H1 (cell line): ENCODE measurements around the gene MYOD1. TPM values are rescaled to one million over a fixed set of nuclear protein-coding genes. Genes with fewer than 3 reads are reported as not detected.

Experiments used
- HDAC2 ChIP-seq, 2 experiments: fragments of 300-600 bp in 1 of 2; sonication (generic) in 1 of 2; IDR thresholded peaks; 2 replicates each; pipeline ENCODE4 v1.6.1; 2011 to 2012; ENCODE audit warnings: low read depth in 2 of 2, low read length in 2 of 2, mild to moderate bottlenecking in 2 of 2, moderate library complexity in 2 of 2, borderline replicate concordance in 1 of 2, inconsistent platforms in 1 of 2
- KDM4A ChIP-seq: IDR thresholded peaks from one replicate; pipeline ENCODE4 v1.7.1; 2012; ENCODE audit warnings: low read depth, mild to moderate bottlenecking, moderate library complexity, low read length, inconsistent platforms; ENCODE audit not compliant: severe bottlenecking
- polyA plus RNA-seq, 7 experiments: library from polyadenylated mRNA; depleted of rRNA in 3 of 7; stranded (reverse) in 5 of 7; unstranded in 2 of 7; fragments of >200 nt in 5 of 7; fragments of 200-250 nt in 2 of 7; gene quantifications; 1 replicate in 5 of 7; 2 replicates in 1 of 7; 4 replicates in 1 of 7; pipeline versions ENCODE4 v1.2.1 to v1.2.3, GENCODE V29; 2011 to 2013; ENCODE audit warnings: missing spikeins in 2 of 7, mixed read lengths in 2 of 7
- total RNA-seq: library from RNA; stranded (reverse); fragmentation: NEBNext Ultra II Directional; extraction: Animal tissue kit (Norgen Biotek cat#: 25700); gene quantifications from 2 replicates; pipeline ENCODE4 v1.2.1, GENCODE V29; 2021
- TF ChIP-seq, protein P1 (sequence below): fragments of 300-600 bp; sonication (generic); IDR thresholded peaks from 2 replicates; pipeline ENCODE4 v1.7.1; 2012; ENCODE audit warnings: low read length, moderate library complexity, mild to moderate bottlenecking, inconsistent platforms; ENCODE audit not compliant: insufficient replicate concordance
- TF ChIP-seq, protein P2 (sequence below): IDR thresholded peaks from 2 replicates; pipeline ENCODE4 v1.6.1; 2012; ENCODE audit warnings: inconsistent platforms

Gene MYOD1
- total and polyA plus RNA-seq, 2 of the 8 experiments (the other 6 are each of a cell fraction or from before 2014, with no cell fraction given): not detected

DNA sequence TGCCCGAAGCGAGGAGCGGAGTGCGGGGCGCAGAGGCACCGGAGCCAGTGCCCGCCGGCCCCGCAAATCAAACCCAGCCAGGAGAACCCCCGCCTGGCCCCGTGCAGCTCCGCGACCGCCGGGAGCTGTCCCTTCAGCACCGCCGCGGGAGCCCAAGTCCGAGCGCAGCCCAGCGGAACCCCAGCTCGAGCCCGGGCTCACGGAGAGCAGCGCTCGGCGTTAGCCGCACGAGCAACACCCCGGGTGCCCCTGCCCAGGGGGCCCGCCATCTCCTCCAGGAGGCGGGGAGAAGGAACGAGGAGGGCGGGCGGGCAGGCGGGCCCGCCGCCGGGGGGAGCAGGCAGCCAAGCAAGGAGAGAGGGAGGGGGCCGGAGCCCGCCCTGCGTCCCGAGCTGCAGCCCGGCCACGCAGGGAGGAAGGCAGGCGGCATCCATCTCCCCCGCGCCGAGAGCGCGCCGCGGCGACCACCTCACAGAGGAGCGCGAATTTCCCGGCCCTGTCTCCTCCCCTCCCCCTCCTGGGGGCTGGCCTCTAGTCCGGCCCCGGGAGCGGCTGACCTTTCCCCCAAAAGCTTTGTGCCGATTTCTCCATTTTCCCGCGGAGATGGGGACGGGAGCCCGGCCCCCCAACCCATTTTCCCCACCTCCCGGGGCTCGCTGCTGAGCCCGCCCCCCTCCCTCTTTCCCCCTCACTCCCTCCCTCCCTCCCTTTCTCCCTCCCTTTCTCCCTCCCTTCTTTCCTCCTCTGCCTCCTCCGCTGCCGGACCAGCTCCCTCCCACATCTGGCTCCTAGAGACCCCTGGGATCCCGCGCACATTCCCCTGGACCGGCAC lies 15.8 kb downstream of the MYOD1 start (continued):
- TF ChIP-seq, protein P1, sequence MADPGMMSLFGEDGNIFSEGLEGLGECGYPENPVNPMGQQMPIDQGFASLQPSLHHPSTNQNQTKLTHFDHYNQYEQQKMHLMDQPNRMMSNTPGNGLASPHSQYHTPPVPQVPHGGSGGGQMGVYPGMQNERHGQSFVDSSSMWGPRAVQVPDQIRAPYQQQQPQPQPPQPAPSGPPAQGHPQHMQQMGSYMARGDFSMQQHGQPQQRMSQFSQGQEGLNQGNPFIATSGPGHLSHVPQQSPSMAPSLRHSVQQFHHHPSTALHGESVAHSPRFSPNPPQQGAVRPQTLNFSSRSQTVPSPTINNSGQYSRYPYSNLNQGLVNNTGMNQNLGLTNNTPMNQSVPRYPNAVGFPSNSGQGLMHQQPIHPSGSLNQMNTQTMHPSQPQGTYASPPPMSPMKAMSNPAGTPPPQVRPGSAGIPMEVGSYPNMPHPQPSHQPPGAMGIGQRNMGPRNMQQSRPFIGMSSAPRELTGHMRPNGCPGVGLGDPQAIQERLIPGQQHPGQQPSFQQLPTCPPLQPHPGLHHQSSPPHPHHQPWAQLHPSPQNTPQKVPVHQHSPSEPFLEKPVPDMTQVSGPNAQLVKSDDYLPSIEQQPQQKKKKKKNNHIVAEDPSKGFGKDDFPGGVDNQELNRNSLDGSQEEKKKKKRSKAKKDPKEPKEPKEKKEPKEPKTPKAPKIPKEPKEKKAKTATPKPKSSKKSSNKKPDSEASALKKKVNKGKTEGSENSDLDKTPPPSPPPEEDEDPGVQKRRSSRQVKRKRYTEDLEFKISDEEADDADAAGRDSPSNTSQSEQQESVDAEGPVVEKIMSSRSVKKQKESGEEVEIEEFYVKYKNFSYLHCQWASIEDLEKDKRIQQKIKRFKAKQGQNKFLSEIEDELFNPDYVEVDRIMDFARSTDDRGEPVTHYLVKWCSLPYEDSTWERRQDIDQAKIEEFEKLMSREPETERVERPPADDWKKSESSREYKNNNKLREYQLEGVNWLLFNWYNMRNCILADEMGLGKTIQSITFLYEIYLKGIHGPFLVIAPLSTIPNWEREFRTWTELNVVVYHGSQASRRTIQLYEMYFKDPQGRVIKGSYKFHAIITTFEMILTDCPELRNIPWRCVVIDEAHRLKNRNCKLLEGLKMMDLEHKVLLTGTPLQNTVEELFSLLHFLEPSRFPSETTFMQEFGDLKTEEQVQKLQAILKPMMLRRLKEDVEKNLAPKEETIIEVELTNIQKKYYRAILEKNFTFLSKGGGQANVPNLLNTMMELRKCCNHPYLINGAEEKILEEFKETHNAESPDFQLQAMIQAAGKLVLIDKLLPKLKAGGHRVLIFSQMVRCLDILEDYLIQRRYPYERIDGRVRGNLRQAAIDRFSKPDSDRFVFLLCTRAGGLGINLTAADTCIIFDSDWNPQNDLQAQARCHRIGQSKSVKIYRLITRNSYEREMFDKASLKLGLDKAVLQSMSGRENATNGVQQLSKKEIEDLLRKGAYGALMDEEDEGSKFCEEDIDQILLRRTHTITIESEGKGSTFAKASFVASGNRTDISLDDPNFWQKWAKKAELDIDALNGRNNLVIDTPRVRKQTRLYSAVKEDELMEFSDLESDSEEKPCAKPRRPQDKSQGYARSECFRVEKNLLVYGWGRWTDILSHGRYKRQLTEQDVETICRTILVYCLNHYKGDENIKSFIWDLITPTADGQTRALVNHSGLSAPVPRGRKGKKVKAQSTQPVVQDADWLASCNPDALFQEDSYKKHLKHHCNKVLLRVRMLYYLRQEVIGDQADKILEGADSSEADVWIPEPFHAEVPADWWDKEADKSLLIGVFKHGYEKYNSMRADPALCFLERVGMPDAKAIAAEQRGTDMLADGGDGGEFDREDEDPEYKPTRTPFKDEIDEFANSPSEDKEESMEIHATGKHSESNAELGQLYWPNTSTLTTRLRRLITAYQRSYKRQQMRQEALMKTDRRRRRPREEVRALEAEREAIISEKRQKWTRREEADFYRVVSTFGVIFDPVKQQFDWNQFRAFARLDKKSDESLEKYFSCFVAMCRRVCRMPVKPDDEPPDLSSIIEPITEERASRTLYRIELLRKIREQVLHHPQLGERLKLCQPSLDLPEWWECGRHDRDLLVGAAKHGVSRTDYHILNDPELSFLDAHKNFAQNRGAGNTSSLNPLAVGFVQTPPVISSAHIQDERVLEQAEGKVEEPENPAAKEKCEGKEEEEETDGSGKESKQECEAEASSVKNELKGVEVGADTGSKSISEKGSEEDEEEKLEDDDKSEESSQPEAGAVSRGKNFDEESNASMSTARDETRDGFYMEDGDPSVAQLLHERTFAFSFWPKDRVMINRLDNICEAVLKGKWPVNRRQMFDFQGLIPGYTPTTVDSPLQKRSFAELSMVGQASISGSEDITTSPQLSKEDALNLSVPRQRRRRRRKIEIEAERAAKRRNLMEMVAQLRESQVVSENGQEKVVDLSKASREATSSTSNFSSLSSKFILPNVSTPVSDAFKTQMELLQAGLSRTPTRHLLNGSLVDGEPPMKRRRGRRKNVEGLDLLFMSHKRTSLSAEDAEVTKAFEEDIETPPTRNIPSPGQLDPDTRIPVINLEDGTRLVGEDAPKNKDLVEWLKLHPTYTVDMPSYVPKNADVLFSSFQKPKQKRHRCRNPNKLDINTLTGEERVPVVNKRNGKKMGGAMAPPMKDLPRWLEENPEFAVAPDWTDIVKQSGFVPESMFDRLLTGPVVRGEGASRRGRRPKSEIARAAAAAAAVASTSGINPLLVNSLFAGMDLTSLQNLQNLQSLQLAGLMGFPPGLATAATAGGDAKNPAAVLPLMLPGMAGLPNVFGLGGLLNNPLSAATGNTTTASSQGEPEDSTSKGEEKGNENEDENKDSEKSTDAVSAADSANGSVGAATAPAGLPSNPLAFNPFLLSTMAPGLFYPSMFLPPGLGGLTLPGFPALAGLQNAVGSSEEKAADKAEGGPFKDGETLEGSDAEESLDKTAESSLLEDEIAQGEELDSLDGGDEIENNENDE: no peak
- no peak for TF ChIP-seq KDM4A
- TF ChIP-seq, protein P2, sequence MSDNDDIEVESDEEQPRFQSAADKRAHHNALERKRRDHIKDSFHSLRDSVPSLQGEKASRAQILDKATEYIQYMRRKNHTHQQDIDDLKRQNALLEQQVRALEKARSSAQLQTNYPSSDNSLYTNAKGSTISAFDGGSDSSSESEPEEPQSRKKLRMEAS: peak; percentile 21; the same call in 1 of the 2 replicates
- 0 out of 4 replicates have a peak, but pooled peaks of 1 of the 2 experiments have one; percentile 67 for TF ChIP-seq HDAC2 (IDR thresholded peaks at IDR 0.05; ENCODE audit: borderline replicate concordance in 1 of 2, low read depth in 2 of 2, low read length in 2 of 2)
